ENCODE measurements around the gene KIF18B.

GRCh38 chr17:44922136-44922535, 25.4 kb downstream of the KIF18B start:
- TF ChIP-seq CTCF (IDR thresholded peaks at IDR 0.05) (no peak), POLR2A (IDR thresholded peaks at IDR 0.05) (no peak)
